Calu3 (cell line): Measurements from ENCODE around the gene MYEOV. TPM values are rescaled to one million over a fixed set of nuclear protein-coding genes. Genes with fewer than 3 reads are reported as not detected.

Experiments
- BruUV-seq: library from RNA; stranded (reverse); fragments of 400-500 nt; replicated peaks from 2 replicates; lab custom pipeline; 2021; lab: Mats Ljungman, UMichigan
- CTCF ChIA-PET: fragments of 300-600 bp; sonication (Branson Sonifier 250); formaldehyde crosslinking; loops from one replicate; lab custom pipeline; 2022; ENCODE audit warnings: antibody characterized with exemption; lab: Charles Lee
- DNase-seq: peaks from one replicate; pipeline ENCODE4 v3.0.0; 2022
- H3K27ac Mint-ChIP-seq: one replicate; pipeline ENCODE4 v1.8.0; 2022; ENCODE audit warnings: mixed read lengths; ENCODE audit not compliant: unreplicated experiment
- H3K27me3 Mint-ChIP-seq: one replicate; pipeline ENCODE4 v1.8.0; 2022; ENCODE audit warnings: mixed read lengths; ENCODE audit not compliant: unreplicated experiment
- H3K36me3 Mint-ChIP-seq: one replicate; pipeline ENCODE4 v1.8.0; 2022; ENCODE audit warnings: mild to moderate bottlenecking, moderate library complexity, mixed read lengths; ENCODE audit not compliant: insufficient read depth, unreplicated experiment
- H3K4me1 Mint-ChIP-seq: one replicate; pipeline ENCODE4 v1.8.0; 2022; ENCODE audit warnings: mild to moderate bottlenecking, low read depth, mixed read lengths; ENCODE audit not compliant: unreplicated experiment
- H3K4me3 Mint-ChIP-seq: one replicate; pipeline ENCODE4 v1.8.0; 2022; ENCODE audit warnings: mild to moderate bottlenecking, low read depth, moderate library complexity, mixed read lengths; ENCODE audit not compliant: unreplicated experiment
- H3K9me3 Mint-ChIP-seq: one replicate; pipeline ENCODE4 v1.8.0; 2022; ENCODE audit warnings: low read depth, mixed read lengths; ENCODE audit not compliant: unreplicated experiment
- intact Hi-C: fragments of 100-400 bp; cut with micrococcal nuclease; formaldehyde crosslinking; loops from one replicate; pipeline ENCODE4 v1.10.0; 2022; ENCODE audit not compliant: unreplicated experiment
- total RNA-seq: library from RNA; stranded (reverse); gene quantifications from 2 replicates; pipeline ENCODE4 v1.2.3, GENCODE V29; 2022
- TF ChIP-seq, protein P1 (sequence below): fragments of 200-600 bp; IDR thresholded peaks from one replicate; pipeline ENCODE4 v1.8.0; 2022; ENCODE audit warnings: antibody characterized with exemption; ENCODE audit not compliant: unreplicated experiment

The MYEOV gene
- total RNA-seq, 1 experiment from 2014 or later, result 79.9 TPM

DNA sequence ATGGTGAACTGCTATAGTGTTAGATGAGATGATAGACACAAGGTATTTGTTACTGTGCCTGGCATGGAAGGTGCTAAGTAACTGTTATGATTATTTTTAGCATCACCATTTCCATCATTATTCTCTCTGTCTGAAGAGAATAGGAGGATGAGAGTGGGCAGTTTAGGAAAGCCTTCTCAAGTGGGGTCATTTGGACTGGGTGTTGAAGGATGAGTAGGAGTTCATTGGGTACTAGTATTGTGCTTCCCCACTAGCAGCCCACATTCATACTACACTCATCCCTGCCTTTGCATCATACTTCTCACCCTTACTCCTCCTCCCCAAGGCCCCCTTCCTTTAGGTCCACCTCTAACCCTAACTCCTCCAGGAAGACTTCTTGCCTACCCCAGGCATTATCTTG, 20.6 kb downstream of the MYEOV start:
- H3K27ac Mint-ChIP-seq, result no peak overlapping the region
- no peak overlapping the region for H3K4me3 Mint-ChIP-seq
- no peak for DNase-seq
- CTCF ChIA-PET, result no interaction called here
- intact Hi-C loops, result no loop called here
- H3K9me3 Mint-ChIP-seq, result peaks cover 4% of the 10 kb centered on the region
- peaks cover 24% of the 10 kb centered on the region for H3K4me1 Mint-ChIP-seq
- BruUV-seq, result no TSS peak
- peaks cover 29% of the 10 kb centered on the region for H3K36me3 Mint-ChIP-seq
- H3K27me3 Mint-ChIP-seq, result no peaks in the 10 kb centered on the region
- TF ChIP-seq, protein P1, sequence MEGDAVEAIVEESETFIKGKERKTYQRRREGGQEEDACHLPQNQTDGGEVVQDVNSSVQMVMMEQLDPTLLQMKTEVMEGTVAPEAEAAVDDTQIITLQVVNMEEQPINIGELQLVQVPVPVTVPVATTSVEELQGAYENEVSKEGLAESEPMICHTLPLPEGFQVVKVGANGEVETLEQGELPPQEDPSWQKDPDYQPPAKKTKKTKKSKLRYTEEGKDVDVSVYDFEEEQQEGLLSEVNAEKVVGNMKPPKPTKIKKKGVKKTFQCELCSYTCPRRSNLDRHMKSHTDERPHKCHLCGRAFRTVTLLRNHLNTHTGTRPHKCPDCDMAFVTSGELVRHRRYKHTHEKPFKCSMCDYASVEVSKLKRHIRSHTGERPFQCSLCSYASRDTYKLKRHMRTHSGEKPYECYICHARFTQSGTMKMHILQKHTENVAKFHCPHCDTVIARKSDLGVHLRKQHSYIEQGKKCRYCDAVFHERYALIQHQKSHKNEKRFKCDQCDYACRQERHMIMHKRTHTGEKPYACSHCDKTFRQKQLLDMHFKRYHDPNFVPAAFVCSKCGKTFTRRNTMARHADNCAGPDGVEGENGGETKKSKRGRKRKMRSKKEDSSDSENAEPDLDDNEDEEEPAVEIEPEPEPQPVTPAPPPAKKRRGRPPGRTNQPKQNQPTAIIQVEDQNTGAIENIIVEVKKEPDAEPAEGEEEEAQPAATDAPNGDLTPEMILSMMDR, result no peak

DNA sequence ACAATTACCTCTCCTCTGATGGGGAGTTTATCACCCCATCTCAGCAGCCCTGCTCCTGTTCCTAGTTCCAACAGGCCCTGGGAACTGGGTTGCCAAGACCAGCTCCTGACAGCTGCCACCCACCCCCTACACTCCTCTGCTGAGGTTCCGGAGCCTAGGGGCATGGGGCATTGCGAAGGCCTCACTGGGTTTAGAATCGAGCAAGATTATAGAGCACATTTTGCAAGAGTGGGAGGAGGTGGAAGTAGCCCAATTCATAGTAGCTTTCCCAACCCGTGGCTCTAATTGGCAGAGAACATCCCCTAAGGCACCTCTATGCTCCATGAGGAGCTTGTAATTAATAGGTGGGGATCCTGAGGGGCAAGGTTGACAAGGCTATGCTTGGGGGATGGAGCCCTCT, 23.0 kb downstream of the MYEOV start:
- CTCF ChIA-PET, result no interaction called here

DNA sequence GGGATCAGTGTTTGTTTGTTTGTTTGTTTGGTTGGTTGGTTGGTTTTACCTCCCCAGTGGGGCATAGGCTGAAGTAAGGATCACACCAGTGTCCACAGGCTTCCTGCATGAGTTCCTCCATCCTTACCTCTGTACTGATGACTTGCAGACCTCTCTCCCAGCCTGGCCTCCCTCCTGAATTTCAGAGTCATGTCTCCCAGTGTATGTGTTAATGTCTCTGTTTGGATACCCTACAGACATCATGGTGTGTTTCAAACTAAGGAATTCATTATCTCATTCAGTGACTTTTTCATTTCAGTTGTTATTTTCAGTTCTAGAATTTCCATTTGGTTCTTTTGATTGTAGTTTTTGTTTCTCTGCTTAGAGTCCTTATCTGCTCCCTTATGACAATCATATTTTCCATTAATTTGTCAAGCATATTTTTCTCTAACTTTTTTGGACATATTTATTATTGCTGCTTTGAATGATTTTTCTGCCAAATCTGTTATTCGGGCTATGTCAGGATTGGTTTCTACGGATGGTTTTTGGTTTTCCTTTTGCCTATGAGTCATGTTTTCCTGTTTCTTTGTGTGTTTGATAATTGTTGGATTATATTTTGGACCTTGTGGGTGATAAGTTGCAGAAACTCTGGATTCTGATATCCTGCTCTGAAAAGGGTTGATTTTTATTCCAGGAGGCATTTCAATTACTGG, 23.6 kb downstream of the MYEOV start:
- H3K4me3 Mint-ChIP-seq, result no peak overlapping the region
- BruUV-seq, result no TSS peak
- H3K27me3 Mint-ChIP-seq, result no peaks in the 10 kb centered on the region
- intact Hi-C loops, result no loop called here
- peaks cover 40% of the 10 kb centered on the region for H3K36me3 Mint-ChIP-seq
- TF ChIP-seq, protein P1, result no peak
- CTCF ChIA-PET, result no interaction called here
- H3K9me3 Mint-ChIP-seq, result peaks cover 4% of the 10 kb centered on the region
- no peak for DNase-seq
- no peak overlapping the region for H3K27ac Mint-ChIP-seq
- H3K4me1 Mint-ChIP-seq, result peaks cover 31% of the 10 kb centered on the region

More for the DNA sequence above, 23.0 kb downstream of the MYEOV start:
- H3K9me3 Mint-ChIP-seq, result peaks cover 4% of the 10 kb centered on the region
- intact Hi-C loops, result no loop called here
- H3K4me3 Mint-ChIP-seq, result no peak overlapping the region
- H3K27me3 Mint-ChIP-seq, result no peaks in the 10 kb centered on the region
- no peak overlapping the region for H3K27ac Mint-ChIP-seq
- no TSS peak for BruUV-seq
- peaks cover 31% of the 10 kb centered on the region for H3K4me1 Mint-ChIP-seq
- DNase-seq, result no peak
- TF ChIP-seq, protein P1, result no peak
- peaks cover 44% of the 10 kb centered on the region for H3K36me3 Mint-ChIP-seq

DNA sequence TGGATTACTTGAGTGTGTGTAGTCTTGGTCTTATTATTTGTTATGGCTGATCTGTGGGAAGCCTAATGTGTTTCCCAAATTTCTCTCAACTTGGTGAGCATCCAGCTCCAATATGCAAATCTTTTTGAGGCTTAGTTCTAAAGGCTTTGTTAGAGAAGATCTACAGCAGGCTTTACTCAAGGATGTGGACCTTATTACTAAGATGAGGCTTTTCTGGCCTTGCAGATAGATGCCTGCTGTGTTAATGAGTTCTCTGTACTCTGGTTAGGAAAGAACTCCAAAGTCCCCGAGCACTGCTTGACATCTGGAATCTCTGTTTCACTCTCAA, 24.1 kb downstream of the MYEOV start:
- intact Hi-C loops, result no loop called here
- BruUV-seq, result no TSS peak
- Mint-ChIP-seq H3K27me3 (no peaks in the 10 kb centered on the region), H3K4me3 (no peak overlapping the region), H3K36me3 (peaks cover 36% of the 10 kb centered on the region), H3K27ac (no peak overlapping the region), H3K9me3 (peaks cover 4% of the 10 kb centered on the region), H3K4me1 (peaks cover 31% of the 10 kb centered on the region)
- DNase-seq, result no peak
- TF ChIP-seq, protein P1, result no peak
- CTCF ChIA-PET, result no interaction called here
